NCI-H345 treated with DMSO at 0.1 percent for 48 hours (cell line): ENCODE data around the gene NR2F2.

Experiments
- DNase-seq: peaks from one replicate; lab custom pipeline; 2025; ENCODE audit not compliant: unreplicated experiment; lab: John Stamatoyannopoulos, UW

NR2F2 gene

DNA sequence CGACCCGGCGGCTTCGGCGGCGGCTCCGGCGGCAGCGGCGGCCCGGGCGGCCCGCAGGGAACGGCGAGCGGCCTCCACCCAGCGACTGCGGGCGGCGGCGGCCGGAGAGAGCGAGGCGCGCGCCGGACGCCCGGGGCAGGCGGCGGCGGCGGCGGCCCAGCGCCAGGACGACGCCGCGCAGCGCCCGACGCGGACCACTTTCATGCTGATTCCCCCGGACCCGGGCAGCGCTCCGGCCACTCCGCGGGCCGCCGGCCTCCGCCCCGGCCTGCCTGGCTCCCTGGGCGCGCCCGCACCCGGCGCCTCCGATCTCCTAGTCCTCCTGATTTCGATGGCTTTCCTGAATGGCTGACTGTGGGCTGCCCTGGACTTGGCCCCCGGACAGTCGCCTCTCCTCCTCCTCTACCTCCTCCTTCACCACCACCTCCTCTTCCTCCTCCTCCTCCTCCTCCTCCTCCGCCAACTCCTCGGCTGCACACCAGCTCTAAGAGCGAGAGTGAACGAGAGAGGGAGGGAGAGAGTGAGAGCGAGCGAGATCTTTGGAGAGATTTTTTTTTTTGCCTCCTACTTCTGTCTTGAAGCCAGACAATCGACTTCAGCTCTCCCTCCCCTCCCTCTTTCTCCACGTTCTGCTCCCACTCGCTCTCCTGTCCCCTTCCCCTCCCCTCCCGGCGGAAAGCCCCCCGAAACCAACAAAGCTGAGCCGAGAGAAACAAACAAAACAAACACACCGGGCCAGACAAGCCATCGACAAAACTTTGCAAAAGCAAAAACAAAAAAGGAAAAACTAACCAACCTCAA lies 844 bp downstream of the NR2F2 start:
- no peak for DNase-seq

DNA sequence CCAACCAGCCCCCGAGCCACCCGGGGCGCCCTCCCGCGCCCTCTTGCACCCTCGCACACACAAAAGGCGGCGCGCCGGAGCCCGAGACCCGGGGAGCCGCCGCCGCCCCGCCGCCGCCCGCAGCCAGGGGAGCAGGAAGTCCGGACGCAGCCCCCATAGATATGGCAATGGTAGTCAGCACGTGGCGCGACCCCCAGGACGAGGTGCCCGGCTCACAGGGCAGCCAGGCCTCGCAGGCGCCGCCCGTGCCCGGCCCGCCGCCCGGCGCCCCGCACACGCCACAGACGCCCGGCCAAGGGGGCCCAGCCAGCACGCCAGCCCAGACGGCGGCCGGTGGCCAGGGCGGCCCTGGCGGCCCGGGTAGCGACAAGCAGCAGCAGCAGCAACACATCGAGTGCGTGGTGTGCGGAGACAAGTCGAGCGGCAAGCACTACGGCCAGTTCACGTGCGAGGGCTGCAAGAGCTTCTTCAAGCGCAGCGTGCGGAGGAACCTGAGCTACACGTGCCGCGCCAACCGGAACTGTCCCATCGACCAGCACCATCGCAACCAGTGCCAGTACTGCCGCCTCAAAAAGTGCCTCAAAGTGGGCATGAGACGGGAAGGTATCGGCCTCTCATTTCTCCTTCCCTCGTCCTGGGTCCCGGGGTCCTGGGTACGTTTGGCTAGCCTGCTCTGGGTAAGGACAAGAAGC lies 1.6 kb downstream of the NR2F2 start:
- DNase-seq: no peak

DNA sequence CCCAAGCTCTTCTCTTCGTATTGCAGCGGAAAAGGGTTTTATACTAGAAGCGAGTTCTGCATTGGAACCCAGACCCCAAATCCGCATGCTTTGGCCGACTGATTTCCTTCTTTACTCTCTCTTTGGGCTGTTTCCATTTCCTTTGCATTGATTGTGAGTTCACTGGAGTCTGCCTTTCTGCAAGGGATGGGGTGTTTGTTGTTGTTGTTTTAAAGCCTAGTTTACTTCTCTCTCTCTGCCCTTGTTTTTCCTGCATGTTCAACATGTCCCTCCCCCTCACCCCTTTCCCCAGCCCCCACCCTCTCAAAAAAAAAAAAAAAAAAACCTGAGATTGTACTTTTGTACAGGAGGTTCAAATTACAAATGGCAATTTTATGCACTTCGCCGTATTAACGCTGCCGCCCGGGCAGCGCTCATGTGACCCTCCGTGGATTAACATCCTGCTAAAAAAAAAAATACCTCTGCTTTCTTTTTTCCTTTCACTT lies 2.2 kb downstream of the NR2F2 start:
- DNase-seq: no peak

DNA sequence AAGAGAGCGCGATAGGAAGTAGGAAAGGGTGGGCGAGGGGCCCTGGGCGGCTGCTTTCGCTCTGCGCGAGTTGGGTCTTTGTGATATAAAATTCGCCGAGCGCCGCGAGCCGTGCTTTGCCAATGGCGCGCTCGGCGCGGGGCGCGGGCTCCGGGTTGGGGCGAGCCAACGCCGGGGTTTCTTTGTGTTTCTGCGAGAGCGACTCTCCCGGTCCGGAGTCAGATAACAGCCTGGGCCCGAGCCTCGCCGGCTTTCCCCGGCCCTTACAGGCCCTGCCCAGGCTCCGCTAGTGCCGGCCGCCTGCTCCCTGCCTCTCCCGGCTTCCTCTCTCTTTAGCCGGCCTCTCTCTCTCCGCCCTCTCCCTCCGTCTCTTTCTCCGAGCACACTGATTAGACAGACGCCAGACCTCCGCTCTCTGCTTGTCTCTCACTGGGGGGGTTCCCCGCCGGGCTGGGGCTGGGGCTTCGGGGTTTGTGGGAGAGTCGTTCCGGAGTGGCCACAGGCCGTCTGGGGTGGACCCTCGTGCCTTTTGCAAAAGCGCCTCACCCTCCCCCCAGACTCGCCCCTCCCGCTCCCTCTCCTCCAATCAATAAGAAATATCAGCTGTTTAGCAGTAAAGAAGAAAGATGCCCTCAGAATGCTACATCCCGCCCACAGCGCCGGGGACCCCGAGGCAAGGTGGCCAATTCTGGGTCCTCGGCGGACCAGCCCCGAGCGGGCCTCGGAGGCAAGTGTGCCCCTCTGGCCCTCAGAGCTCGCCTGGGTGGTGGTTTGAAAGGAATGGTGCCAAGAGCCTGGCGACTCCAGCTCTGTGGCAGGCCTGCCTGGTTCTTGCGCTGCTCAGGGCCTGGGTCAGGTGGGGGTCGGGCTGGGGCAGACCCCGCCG lies 2.9 kb downstream of the NR2F2 start:
- DNase-seq: no peak

DNA sequence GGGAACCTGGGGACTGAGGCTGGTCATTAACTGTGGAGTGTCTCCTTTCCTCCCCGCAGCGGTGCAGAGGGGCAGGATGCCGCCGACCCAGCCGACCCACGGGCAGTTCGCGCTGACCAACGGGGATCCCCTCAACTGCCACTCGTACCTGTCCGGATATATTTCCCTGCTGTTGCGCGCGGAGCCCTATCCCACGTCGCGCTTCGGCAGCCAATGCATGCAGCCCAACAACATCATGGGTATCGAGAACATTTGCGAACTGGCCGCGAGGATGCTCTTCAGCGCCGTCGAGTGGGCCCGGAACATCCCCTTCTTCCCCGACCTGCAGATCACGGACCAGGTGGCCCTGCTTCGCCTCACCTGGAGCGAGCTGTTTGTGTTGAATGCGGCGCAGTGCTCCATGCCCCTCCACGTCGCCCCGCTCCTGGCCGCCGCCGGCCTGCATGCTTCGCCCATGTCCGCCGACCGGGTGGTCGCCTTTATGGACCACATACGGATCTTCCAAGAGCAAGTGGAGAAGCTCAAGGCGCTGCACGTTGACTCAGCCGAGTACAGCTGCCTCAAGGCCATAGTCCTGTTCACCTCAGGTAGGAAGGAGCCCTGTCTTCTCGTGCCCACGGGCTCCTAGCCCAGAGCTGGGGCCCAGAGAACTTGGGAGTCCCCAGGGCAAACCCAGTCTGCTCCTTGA lies 3.7 kb downstream of the NR2F2 start:
- no peak for DNase-seq

DNA sequence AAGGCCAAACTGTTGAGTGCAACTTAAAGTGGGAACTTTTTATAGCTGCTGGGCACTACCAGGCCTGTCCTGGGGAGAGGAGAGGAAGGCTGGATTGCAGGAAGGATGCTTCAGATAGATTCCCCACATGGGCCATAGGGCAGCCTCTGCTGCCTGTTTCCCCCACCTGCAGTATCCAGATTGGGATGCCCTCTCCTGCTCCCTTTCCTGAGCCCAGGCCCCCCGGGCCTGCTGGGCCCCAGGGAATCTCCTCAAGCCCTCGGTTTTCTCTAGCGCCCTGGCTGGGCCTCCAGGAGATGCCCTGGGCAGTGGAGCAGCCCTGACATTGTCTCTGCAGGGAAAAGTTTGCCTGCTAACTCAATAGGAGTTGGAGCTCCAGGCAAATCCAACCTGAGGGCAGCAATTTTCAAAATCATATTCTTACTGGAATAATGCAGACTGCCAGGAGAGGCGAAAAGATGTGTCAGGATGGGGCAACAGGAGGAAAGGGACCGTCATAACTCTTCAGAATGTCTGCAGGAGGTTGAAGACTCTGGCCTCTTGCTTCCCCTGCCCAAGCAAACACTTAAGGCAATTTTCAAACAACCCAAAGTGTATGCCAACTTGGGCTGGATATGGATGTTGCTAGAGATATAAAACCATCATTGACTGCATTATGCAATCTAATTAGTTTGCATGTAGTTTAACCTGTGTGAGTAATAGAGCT lies 4.4 kb downstream of the NR2F2 start:
- DNase-seq: no peak

DNA sequence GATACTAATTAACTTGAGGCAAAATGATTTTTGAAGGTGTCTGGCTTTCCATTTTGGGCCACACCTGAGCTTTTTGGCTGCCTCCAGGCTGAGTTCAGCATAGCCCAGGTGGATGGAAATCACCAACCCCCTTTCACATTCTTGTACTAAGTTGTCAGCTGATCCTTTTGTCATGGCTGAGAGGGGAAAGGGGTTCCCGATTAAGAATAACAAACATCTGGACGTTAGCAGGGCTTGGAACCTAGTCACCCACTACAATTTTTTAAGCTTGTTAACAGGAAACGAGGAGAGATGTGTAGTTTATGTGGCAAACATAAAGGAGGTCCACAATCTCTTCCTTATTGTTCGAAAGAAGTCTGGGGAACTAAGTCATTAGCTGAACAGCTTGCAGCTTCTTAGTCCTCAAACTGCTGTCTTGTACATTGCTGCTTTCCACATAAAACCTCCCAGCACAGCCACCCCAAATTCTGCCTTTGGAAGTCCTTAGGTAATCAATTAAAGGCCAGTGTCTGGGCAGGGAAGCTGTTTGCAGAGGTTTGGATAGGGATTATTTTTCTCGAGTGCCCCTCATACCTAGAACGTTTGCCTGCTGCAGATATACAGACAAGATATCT lies 5.0 kb downstream of the NR2F2 start:
- DNase-seq: no peak

DNA sequence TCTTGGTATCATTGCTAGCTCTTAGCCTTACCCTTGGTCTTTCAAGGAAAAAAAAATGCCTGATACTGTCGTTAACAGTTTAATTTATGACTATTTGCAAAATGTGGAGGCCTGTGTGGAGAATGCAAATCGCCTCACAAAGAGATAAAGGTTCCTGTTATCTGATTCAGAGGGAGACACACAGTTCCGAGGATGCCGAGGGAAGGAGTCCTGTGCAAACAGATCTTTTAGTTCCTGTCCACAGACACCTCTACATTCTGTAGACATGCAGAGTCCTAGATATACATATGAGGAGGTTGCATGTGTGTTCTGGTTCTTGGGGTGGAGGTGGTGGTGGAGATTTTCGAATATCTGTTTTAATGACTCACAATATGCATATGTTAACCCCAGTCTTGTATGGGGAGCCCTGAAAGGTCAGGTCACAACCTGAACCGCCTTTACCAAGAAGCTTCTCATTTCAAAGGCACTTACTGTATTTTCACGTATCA lies 5.7 kb downstream of the NR2F2 start:
- DNase-seq: no peak

DNA sequence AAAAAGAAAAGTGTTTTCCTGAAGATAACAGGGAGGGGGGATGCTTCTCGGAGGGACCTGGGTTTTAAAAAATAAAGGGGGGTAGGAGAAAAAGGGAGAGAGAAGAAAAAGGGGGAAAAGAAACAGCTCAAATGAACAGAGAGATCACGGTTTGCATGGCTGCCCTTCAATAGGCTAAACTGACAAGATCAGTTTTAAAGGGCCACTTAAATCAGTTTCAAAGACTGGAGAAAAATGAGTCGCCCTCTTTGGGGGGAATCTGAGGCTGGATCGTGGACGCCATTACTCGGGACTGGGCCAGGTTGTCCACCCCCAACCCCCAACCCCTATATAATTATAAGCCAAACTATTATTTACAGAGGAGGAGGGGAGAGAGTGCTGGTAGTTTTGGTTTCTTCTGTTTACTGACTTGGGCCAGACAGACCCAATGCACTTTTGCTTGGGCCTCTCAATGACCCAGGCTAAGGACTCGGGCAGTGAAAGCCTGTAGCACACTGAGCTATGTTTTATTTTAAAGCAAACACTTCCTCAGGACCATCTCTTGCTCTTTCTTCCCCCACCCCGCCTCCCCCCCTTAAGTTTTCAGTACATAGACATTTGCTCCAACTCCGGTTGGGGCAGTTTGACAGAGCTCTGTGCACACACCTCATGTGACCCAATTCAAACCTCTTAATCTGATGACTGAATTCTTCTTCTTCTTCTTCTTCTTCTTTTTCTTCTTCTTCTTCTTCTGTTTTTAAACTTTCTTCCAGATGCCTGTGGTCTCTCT lies 6.3 kb downstream of the NR2F2 start:
- no peak for DNase-seq

DNA sequence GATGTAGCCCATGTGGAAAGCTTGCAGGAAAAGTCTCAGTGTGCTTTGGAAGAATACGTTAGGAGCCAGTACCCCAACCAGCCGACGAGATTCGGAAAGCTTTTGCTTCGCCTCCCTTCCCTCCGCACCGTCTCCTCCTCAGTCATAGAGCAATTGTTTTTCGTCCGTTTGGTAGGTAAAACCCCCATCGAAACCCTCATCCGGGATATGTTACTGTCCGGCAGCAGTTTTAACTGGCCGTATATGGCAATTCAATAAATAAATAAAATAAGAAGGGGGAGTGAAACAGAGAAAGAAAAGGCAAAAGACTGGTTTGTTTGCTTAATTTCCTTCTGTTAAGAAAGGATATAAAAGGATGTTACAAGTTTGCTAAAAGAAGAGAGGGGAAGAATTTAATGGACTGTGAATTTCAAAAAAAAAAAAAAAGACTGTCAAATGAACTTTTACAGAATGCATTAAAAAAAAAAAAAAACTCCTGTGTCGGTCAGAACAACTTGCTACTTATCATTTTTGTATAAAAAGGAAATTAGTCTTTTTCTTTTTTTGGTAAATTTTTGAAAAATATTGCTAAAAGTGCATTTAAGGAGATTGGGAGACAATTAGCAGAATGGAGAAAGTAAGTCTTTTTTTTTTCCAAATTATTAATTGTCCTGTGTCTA lies 7.0 kb downstream of the NR2F2 start:
- DNase-seq: no peak

DNA sequence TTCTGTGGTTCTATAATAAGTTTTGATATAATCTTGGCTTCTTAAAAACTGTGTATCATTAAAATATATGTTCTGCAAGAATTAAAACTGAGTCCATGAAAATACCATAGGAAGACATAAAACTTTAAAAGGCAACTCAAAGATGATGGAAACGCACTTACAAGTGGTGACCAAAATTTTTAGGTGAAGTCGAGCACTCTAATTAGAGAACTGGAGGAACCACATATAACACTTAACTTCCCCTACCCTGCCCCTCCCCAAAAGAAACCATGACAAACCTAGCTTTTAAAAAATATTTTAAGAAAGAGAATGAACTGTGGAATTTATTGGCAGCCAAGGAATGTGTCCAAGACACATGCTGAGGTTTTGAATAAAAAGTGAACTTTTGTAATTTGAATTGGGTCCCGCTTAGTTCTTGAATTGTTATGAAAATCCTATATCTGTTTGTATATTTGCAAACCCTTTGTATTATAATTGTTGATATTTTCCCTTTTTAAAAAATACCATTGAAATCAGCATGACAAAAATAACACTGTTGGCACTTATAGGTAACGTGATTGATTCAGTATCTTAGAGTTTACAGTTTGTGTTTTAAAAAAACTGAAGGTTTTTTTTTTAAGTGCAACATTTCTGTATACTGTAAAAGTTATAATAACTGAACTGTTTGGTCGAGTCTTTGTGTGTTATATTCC lies 7.7 kb downstream of the NR2F2 start:
- DNase-seq: no peak

DNA sequence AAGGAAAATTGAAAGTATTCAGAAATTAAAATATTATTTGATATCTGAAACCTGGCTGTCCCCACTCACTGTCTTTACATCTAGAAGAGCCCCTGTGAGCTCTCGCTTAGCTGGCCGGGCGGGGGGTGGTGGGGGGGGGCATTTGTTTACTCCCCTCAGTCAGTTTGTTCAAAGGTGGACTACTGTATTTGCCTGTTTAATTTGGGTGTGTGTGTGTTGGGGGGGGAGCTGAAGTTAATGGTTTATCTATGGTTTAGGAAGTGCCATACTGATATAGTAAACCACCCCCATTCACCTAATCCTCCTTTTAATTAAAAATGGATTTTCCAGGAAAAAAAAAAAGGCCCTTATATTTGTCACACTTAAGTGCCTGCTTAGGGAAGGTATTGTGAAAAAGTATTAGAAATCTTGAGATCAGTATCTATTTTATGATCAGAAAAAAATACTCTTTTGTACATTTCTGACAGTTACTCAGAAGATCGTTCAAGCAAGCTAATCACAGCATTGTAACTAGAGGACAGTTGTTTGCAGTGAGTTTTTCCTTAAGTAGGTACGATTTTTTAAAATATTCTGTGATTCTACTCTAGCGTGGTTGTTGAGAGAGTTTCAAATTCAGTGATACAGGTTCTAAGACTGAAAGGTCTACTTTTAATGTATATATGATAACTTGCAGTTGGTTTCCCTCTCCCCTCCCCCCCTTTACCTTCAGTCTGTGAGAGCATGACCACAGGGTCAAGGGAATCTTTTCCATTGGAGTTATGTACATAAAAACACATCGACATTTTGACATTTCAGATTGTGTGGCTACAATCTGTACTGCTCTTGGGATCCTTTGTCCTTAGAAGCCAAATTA lies 8.5 kb downstream of the NR2F2 start:
- no peak for DNase-seq

DNA sequence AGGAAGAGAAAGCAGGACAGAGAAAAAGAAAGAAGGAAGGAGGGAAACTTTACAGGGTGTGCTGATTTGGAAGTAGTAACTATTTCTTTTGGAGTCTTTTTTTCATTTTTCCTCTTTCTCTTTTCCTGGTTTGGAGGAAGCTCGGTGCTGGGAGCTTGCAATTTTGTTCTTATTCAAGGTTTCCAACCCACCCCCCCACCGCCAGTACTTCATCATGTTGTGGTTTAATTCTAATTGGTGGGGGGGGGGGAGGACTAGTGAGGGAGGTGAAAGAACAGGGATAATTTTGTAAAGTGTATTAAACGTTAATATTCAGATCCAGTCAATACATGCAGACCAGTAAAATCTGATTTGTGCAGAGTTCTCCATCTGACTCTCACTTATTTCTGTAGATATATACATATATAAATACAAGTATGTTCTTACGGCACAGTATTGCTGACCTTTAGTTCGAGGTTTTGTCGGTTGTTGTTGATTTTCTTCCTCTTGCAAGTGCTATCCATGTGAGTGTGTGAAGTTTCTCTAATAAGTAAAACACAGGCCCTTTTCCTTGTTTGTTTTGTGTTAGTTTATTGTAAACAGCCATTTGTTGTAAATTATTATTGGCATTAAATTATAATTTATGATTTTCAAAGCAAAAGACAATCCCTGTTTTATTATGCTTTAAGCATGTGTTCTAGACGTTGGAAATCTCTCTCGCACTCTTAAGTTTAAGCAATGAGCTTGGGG lies 9.3 kb downstream of the NR2F2 start:
- no peak for DNase-seq

DNA sequence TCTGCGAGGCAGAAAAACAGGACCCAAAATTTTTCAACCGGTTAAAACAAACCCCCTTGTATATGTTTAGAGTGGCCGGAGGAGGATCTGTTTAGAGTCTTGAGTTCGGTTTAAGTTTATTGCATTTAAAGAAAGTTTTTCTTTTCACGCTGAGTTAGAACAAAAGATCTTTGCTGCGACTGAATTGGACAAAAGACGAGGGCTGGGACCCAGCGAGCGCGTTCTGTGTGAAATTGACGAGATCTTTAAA lies 9.8 kb downstream of the NR2F2 start:
- no peak for DNase-seq

DNA sequence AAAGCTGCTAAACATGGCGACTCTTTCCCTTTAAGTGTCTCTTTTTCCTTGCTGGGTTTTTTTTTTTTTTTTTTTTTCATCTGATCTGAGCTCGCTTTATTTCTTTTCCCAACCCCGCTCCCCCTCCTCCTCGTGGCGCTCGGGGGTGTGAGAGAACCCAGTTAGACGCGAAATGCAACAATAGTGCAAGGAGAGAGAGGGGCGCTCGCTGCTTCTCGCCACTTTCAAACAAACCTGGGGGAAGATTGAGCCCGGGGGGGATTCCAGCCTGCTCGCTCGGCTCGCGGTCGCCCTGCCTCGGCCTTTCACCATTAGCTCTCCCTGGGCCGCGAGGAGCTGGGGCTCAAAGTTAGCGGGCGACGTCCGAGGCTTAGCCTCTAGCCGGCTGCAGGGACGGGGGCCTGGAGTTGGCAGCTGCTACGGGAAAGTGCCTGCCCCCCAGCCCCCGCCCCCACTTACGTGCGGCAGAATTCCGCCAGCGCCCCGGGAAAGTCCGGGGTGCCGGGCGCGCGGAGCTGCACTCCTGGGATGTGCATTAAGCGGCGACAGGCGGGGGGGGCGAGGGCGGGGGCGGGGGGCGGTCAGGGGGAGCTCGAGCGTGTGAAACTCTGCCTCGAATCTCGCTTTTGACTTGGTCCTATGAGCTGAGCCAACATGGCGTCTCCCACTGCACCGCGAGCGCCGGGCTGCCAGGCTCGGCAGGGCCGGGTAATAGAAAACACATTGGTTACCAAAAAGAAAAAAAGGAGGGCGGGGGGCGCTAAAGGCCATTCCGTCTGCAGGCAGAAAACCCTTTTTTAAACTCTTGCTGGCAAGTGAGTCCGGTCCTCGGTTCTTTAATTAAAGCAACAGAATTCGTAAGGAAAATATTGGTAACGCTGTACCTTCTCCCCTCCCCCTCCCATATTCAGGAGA lies 10.4 kb downstream of the NR2F2 start:
- DNase-seq: no peak
